Lung (tissue), 12 donors: ENCODE results near the gene MISFA. TPM values are rescaled to one million over a fixed set of nuclear protein-coding genes. Genes with fewer than 3 reads are reported as not detected.

Experiments used
- ATAC-seq: fragments of 200-7000 bp; cut with Tn5 transposase; one replicate; pipeline ENCODE4 v1.9.1; 2020; ENCODE audit warnings: moderate number of reproducible peaks; ENCODE audit not compliant: insufficient read depth, low FRiP score
- DNase-seq, 3 donors: peaks; one replicate each; pipeline ENCODE4 v3.0.0-alpha.2; 2013 to 2017
- H3K27ac ChIP-seq, 2 donors: one replicate each; pipeline ENCODE4 v1.5.1; 2013; ENCODE audit warnings: mild to moderate bottlenecking in 2 of 2, moderate library complexity in 2 of 2, control low read depth in 1 of 2, inconsistent platforms in 1 of 2, low read depth in 1 of 2, low read length in 1 of 2
- H3K27me3 ChIP-seq, 3 donors: one replicate each; pipeline ENCODE4 v1.5.1; 2013; ENCODE audit warnings: low read length in 2 of 3; ENCODE audit not compliant: control insufficient read depth in 3 of 3, insufficient read depth in 3 of 3
- H3K36me3 ChIP-seq, 4 donors: one replicate each; pipeline ENCODE4 v1.5.1; 2013; ENCODE audit warnings: low read length in 4 of 4, mild to moderate bottlenecking in 1 of 4, moderate library complexity in 1 of 4; ENCODE audit not compliant: control insufficient read depth in 4 of 4, insufficient read depth in 4 of 4
- H3K4me1 ChIP-seq, 5 donors: one replicate each; pipeline ENCODE4 v1.5.1; 2013; ENCODE audit warnings: low read length in 5 of 5, mild to moderate bottlenecking in 2 of 5, moderate library complexity in 1 of 5; ENCODE audit not compliant: control insufficient read depth in 5 of 5, insufficient read depth in 5 of 5
- H3K4me3 ChIP-seq: one replicate; pipeline ENCODE4 v1.5.1; 2013; ENCODE audit warnings: mild to moderate bottlenecking, control low read depth, moderate library complexity
- H3K9ac ChIP-seq, 2 donors: one replicate each; pipeline ENCODE4 v1.5.1; 2013; ENCODE audit warnings: low read length in 2 of 2, control low read depth in 1 of 2; ENCODE audit not compliant: insufficient read depth in 1 of 2
- H3K9me3 ChIP-seq, 4 donors: one replicate each; pipeline ENCODE4 v1.5.1; 2013; ENCODE audit warnings: low read length in 3 of 4, mild to moderate bottlenecking in 1 of 4, moderate library complexity in 1 of 4; ENCODE audit not compliant: control insufficient read depth in 4 of 4, insufficient read depth in 3 of 4
- CTCF ChIP-seq: IDR thresholded peaks from 2 replicates; pipeline ENCODE4 v1.5.1; 2012; ENCODE audit warnings: mild to moderate bottlenecking; ENCODE audit errors: control extremely low read depth, extremely low read depth
- WGBS, 2 donors: extraction: QIAGEN DNeasy Blood & Tissue Kit; methylation state at CpG; one replicate each; pipeline ENCODE4 v1.1.7; 2013; 5-methylcytosine and 5-hydroxymethylcytosine counted together
- polyA plus RNA-seq, 2 donors: library from polyadenylated mRNA; stranded (reverse); fragments of 200-250 nt; gene quantifications; one replicate each; pipeline ENCODE4 v1.2.1, GENCODE V29; 2013
- total RNA-seq, 2 donors: library from RNA; depleted of rRNA in 1 of 2; stranded (reverse); fragments of >200 nt in 1 of 2; gene quantifications; one replicate each; pipeline ENCODE4 v1.2.1, GENCODE V29; 2014 to 2021
- donor health status: control.
- donor health status: control.
- donor health status: Bipolar disorder and iron deficiency.
- donor health status: healthy.
- donor health status: DM: yes; HTN: yes; CAD: no.

Gene MISFA
- total and polyA plus RNA-seq, 4 donors: 0.95 to 3.5 (median 2.6) TPM

GRCh38 chr11:18566406-18566805, 33.2 kb upstream of the MISFA start:
- Histone ChIP-seq H3K4me1 (no peaks in the 10 kb centered on the region), H3K27ac (no peak overlapping the region), H3K27me3 (no peaks in the 10 kb centered on the region), H3K36me3 (peaks cover 0 to 21% (median 18%) of the 10 kb centered on the region in 4 donors), H3K9me3 (no peaks in the 10 kb centered on the region), H3K9ac (no peak overlapping the region), H3K4me3 (no peak overlapping the region)
- DNase-seq (no peak), ATAC-seq (no peak)
- TF ChIP-seq CTCF: no peak

GRCh38 chr11:18567081-18567480, 32.5 kb upstream of the MISFA start:
- WGBS, 2 donors: 97 to 99% methylated on average over 3 of the region's 3 CpGs
- H3K27ac ChIP-seq: no peak overlapping the region
- peaks cover 0 to 20% (median 17%) of the 10 kb centered on the region in 4 donors for H3K36me3 ChIP-seq

GRCh38 chr11:18575361-18575760, 24.2 kb upstream of the MISFA start:
- ATAC-seq: no peak
- Histone ChIP-seq H3K9ac (no peak overlapping the region), H3K4me3 (no peak overlapping the region), H3K4me1 (no peaks in the 10 kb centered on the region), H3K27me3 (no peaks in the 10 kb centered on the region), H3K27ac (no peak overlapping the region), H3K36me3 (peaks cover 6 to 18% (median 12%) of the 10 kb centered on the region in 4 donors), H3K9me3 (no peaks in the 10 kb centered on the region)
- no peak for DNase-seq
- no peak for TF ChIP-seq CTCF
- 51 to 67% methylated on average over 1 of the region's 1 CpG for WGBS, 2 donors

More at GRCh38 chr11:18567081-18567480, 32.5 kb upstream of the MISFA start:
- ATAC-seq: no peak
- Histone ChIP-seq H3K9ac (no peak overlapping the region), H3K4me3 (no peak overlapping the region), H3K27me3 (no peaks in the 10 kb centered on the region), H3K9me3 (no peaks in the 10 kb centered on the region), H3K4me1 (no peaks in the 10 kb centered on the region)
- TF ChIP-seq CTCF: no peak
- DNase-seq: no peak

- no peak overlapping the region for H3K4me3 ChIP-seq
- no peak overlapping the region for H3K9ac ChIP-seq
- peaks cover 6 to 8% (median 7%) of the 10 kb centered on the region in 4 donors for H3K36me3 ChIP-seq
- no peaks in the 10 kb centered on the region for H3K4me1 ChIP-seq
- ATAC-seq: no peak
- no peak overlapping the region for H3K27ac ChIP-seq
- WGBS, 2 donors: 79% methylated on average over 14 of the region's 14 CpGs
- no peaks in the 10 kb centered on the region for H3K9me3 ChIP-seq
- no peak for DNase-seq
- no peaks in the 10 kb centered on the region for H3K27me3 ChIP-seq
- no peak for TF ChIP-seq CTCF
These were observed 20.5 kb upstream of the MISFA start for GRCh38 chr11:18578975-18579598.
